ENCODE results near the gene TTLL1.

The TTLL1 gene

GRCh38 chr22:43088984-43089717 lies at the start of gene TTLL1:
Gene TTLL1 (minus strand): TSS chr22:43089391. CDS start chr22:43075586, 13,805 bp downstream.
- DNase-seq: peak in 55 of 56 donors; percentile 10 to 91 (median 75)

- DNase-seq: no peak
Observed at GRCh38 chr22:43136801-43137200, 47.6 kb upstream of the TTLL1 start.

- DNase-seq: peak in 6 of 56 donors; percentile 2 to 44 (median 11)
Observed at GRCh38 chr22:43136255-43136654, 47.1 kb upstream of the TTLL1 start.

- no peak for DNase-seq
Observed at GRCh38 chr22:43135565-43135964, 46.4 kb upstream of the TTLL1 start.

GRCh38 chr22:43134553-43134952 lies 45.4 kb upstream of the TTLL1 start:
- no peak for DNase-seq

- no peak for DNase-seq
Observed at GRCh38 chr22:43133401-43133800, 44.2 kb upstream of the TTLL1 start.

- no peak for DNase-seq
Observed at GRCh38 chr22:43131773-43132501, 42.7 kb upstream of the TTLL1 start.

- no peak for DNase-seq
Observed at GRCh38 chr22:43129426-43130425, 40.5 kb upstream of the TTLL1 start.

- no peak for DNase-seq
Observed at GRCh38 chr22:43128928-43129424, 39.8 kb upstream of the TTLL1 start.

- no peak for DNase-seq
Observed at GRCh38 chr22:43128116-43128515, 38.9 kb upstream of the TTLL1 start.

GRCh38 chr22:43127166-43127908 lies 38.1 kb upstream of the TTLL1 start:
- DNase-seq: no peak

- no peak for DNase-seq
Observed at GRCh38 chr22:43126501-43127165, 37.4 kb upstream of the TTLL1 start.

GRCh38 chr22:43118953-43119458 lies 29.8 kb upstream of the TTLL1 start:
- DNase-seq: no peak

- DNase-seq: no peak
Observed at GRCh38 chr22:43118024-43118849, 29.0 kb upstream of the TTLL1 start.

- no peak for DNase-seq
Observed at GRCh38 chr22:43116932-43117331, 27.7 kb upstream of the TTLL1 start.

GRCh38 chr22:43114958-43115357 lies 25.8 kb upstream of the TTLL1 start:
- DNase-seq: no peak

GRCh38 chr22:43113526-43114251 lies 24.5 kb upstream of the TTLL1 start:
- no peak for DNase-seq

Measured in nucleus accumbens (tissue), 56 donors.